ENCODE measurements around the gene CACNG7. TPM values are rescaled to one million over a fixed set of nuclear protein-coding genes. Genes with fewer than 3 reads are reported as not detected.

Gene CACNG7
- polyA plus RNA-seq, 4 donors = 0.66 to 1.4 (median 0.99) TPM

DNA sequence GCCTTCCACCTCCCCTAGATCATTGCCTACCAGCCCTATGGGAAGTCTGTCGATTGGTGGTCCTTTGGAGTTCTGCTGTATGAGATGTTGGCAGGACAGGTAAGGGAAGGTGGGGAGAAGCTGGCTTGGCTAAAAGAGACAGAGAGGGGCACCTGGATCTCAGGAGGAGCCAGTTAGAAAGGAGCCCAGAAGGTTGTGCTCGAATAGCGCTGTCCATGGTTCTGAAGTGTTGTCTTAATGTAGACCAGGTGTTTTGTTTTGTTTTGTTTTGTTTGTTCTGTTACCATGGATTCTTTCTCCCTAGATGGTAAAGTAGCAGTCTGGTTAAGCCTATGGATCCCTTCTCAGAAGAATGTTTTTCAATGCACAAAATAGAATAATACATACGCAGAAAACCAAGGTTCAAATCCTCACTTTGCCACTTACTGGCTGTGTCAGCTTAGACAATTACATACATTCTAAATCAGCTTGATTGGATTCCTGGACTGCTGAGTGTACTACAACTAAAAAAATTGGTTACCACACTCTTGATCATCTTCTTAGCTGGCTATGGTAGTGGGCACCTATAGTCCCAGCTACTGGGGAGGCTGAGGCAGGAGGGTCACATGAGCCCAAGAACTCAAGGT, 5.9 kb upstream of the CACNG7 start:
- DNase-seq (ENCODE audit: low read depth in 4 of 4, low spot score in 2 of 4) = peak in 2 of 4 donors; percentile 63 to 73

DNA sequence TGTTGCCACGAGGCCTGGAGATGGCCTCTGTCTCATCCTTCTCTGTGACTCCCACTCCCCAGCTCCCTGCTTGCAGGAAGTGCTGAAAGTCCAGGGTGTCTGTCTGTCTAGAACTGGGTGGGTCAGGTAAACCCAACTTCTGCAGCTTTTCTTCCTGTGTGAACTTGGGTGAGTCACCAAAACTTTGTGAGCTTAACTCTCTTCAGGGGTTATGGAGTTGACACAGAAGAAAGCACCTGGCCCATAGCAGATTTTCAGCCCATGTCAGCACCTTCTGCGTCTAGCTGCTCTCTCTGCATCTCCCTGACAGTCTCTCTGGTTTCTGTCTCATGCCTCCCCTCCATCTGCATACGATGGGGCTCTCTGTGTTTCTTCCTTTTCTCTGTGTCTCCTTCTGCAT, 4.2 kb upstream of the CACNG7 start:
- no peak for DNase-seq (ENCODE audit: low read depth in 4 of 4, low spot score in 2 of 4)

DNA sequence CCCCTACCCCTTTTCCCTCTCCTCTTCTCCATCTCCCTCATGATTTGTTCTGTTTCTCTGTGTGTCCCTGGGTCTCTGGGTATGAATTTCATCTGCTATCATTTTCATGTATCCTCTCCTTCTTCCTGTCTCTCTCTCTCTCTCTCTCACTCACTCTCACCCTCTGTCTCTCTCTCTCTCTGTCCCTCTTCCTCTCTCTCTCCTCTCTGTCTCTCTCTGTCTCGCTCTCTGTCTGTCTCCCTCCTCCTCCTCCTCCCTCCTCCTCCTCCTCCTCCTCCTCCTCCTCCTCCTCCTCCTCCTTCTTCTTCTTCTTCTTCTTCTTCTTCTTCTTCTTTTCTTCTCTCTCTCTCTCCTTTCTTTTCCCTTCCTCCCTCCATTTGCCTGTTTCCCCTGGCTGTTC, 3.3 kb upstream of the CACNG7 start:
- no peak for DNase-seq (ENCODE audit: low read depth in 4 of 4, low spot score in 2 of 4)

DNA sequence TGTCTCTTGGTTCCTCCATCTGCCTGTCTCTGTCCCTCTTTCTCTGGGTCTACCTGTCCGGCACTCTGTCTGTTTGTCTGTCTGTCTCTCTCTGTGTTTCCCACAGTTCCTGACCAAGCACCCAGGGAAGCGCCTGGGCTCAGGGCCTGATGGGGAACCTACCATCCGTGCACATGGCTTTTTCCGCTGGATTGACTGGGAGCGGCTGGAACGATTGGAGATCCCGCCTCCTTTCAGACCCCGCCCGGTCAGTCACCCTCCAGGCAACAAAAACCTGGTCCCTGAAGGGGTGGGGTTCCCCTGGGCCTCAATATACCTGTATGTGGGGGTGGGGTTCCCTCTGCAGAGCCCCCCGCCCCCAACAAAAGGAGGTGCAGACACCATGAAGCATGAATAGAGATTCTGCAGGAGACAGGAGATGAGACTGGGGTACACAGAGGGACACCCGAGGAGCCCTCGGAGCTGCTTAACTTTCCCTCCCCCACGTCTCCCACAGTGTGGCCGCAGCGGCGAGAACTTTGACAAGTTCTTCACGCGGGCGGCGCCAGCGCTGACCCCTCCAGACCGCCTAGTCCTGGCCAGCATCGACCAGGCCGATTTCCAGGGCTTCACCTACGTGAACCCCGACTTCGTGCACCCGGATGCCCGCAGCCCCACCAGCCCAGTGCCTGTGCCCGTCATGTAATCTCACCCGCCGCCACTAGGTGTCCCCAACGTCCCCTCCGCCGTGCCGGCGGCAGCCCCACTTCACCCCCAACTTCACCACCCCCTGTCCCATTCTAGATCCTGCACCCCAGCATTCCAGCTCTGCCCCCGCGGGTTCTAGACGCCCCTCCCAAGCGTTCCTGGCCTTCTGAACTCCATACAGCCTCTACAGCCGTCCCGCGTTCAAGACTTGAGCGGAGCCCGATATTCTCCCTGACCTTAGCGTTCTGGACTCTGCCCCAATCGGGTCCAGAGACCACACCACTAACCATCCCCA, 2.6 kb upstream of the CACNG7 start:
- no peak for DNase-seq (ENCODE audit: low read depth in 4 of 4, low spot score in 2 of 4)

DNA sequence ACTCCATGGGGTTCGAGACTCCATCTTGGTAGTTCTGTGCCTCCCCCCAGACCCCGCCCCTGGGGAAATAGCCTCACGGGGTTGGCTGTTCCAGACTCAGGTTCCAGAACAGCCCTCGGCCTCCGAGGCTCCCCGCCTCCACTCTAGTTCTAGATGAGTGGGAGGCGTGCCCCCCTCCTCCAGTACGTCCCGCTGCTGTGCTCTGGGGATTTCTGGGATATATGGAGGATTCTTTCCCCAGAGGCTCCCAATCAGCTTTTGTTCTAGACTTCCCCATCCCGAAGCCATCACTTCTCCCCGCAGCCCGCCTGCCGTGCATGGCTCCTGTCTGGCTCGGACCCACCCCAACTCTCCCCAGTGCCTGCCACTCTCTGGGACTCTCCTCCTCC, 1.9 kb upstream of the CACNG7 start:
- no peak for DNase-seq (ENCODE audit: low read depth in 4 of 4, low spot score in 2 of 4)

DNA sequence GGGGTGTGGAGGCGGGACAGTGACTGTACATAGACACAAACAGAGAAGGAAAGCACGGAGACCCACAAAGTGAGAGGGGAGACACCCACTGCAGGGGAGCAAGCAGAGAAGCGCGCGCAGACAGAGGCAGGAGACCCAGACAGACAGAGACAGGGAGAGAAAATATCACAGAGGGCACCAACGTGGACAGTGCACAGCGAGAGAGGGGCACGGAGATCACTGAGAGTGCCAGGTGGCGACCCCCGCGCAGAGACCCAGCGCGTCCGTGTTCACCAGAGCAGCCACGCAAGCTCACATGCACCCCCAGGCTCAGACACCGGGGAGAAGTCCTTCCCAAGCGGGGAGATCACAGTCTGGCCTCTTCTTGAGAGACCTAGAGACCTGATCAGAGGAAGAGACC, 1.4 kb upstream of the CACNG7 start:
- no peak for DNase-seq (ENCODE audit: low read depth in 4 of 4, low spot score in 2 of 4)

DNA sequence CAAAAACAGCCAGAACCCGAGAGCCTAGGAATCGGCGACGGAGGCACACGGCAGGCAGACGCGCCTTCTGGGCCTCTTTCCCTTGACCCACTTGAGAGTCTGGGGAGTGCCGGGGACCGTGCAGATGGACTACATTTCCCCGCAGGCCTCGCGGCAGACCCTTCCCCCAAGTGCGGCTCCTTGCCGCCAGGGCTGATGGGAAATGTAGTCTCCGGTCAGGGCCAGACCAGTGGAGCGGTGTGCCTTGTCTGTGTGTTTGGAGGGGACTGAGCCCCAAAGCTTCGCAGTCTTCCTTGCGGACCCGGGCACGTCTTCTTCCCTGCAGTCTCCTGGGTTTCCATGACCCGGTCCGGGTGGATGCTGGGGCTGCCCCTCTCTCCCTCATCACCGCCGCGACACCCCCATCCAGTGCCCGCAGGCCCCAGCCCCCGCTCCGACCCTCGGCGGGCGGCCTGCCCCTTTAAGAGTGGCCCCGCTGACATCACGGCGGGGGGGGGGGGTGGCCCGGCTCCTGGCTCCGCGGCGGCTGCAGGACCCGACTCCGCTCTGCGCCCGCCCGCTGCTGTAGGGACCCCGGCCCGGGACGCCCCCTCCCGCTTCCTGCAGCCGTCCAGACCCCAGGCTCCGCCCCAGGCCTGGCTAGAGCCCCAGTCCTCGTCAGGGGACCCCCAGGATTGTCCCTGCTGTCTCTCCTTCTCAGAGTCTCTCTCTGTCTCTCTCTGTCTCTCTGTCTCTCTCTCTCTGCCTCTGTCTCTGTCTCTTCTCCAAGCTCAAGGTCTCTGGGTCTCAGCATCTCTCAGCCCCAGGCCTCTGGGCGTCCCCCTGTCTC, 758 bp upstream of the CACNG7 start:
- DNase-seq (ENCODE audit: low read depth in 4 of 4, low spot score in 2 of 4) = peak in 1 of 4 donors; percentile 20

DNA sequence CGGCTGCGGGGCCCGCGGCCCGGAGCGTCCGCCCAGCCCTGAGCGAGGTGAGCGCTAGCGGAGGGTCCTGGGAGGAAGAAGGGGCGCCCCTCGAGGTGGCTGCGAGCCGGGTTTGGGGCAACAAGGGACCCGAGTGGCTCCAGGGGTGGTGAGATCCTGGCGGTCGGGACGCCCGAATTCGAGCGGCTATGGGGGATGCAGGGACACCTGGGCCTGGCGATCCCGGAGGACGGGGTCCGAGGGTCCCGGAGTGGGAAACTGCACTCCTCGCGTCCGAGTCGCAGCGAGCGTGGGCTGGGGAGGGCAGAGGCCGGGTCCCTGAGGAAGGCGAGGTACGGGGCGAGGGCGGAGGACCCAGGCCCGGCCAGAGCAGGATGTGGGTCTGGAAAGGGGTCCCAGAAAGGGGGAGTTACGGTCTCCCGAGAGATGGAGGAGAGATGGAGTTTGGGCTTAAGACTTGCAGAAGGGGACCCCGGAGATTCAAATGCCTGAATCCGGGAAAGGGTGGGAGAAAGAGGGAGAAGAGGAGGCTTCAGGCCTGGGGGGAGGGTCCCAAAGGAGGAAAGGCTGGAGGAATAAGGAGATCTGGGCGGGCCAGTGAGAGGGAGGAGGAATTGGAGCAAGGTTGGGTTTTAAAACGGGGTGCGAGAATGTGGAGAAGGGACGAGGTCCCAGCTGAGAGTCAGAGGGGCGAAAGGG, 542 bp downstream of the CACNG7 start:
- no peak for DNase-seq (ENCODE audit: low read depth in 4 of 4, low spot score in 2 of 4)

DNA sequence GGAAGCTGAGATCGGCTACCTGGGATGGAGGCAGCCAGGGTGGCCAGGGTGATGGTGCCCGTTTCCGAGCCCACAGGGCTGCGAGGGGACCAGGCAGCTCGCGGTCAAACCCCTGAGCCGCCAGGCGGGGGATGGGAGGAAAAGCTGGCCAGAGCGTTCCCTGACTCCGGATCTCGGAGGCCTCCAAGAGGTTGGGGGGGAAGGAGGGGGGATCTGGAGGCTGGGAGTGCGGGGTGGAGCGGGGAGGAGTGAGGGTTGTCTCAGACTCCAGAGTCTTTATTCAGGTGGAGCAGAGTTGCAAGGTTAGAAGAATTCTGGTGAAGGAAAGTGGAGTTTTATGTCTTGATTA, 1.1 kb downstream of the CACNG7 start:
- no peak for DNase-seq (ENCODE audit: low read depth in 4 of 4, low spot score in 2 of 4)

DNA sequence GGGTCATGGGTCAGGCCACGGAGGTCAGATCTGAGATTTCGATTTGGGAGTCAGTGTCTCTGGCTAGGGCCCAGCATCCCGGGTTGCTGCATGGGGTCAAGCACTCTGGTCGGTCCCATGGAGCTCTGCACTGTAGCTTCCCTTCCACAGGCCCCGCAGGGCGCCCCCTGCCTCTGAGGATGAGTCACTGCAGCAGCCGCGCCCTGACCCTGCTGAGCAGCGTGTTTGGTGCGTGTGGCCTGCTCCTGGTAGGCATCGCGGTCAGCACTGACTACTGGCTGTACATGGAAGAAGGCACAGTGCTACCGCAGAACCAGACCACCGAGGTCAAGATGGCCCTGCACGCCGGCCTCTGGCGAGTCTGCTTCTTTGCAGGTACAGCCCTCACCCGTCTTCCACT, 3.6 kb downstream of the CACNG7 start:
- DNase-seq (ENCODE audit: low read depth in 4 of 4, low spot score in 2 of 4) = no peak

DNA sequence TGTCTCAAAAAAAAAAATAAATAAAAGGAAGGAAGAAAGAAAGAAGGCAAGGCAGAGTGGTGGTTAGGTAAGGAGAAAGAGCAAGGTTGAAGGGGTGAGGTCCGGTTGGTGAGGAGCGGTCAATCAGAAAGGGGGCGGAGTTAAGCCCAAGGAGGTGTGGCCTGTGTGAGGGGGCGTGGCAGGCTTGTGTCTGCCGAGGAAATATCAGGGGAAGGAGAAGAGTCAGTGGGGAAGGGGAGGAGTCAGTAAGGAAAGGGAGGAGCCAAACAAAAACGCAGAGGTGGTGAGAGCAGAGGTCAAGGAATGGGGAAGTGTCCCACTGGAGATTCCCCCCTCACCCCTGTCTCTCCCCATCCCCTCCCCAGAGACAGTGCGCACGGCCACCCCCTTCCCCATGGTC, 5.9 kb downstream of the CACNG7 start:
- DNase-seq (ENCODE audit: low read depth in 4 of 4, low spot score in 2 of 4) = no peak

DNA sequence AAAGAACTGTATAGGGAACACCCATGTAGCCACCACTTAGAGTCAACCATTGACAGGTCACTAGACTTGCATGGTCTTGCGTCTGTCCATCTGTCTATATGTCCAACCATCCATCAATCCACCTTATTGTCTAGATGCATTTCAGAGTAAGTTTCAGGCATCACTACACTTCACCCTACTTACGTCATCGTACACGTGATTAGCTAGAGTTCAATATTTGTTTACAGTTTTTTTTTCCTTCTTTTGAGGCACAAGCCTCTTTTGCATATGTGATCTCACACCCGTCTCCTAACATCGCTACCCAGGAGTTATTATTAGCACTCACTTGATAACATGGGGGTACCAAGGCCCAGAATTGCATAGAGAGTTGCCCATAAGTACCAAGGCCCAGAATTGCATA, 6.9 kb downstream of the CACNG7 start:
- no peak for DNase-seq (ENCODE audit: low read depth in 4 of 4, low spot score in 2 of 4)

DNA sequence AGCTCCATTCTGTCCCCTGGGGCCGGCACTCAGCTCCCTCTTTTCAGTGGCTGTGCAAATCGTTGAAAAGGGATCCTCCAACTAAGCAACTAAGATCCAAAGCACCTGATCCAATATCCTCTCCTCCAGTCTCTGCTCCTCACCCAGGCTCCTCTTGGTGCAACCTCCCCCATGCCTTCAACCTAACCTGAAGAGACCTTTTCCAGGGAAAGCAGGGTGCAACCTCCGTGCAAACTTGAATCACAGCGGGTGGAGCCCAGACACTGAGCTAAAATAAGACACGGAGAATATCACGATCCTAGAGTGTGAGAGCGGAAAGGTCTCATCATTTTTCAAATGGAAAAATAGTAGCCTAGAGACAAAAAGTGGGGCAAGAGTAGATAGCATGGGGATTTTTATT, 8.3 kb downstream of the CACNG7 start:
- DNase-seq (ENCODE audit: low read depth in 4 of 4, low spot score in 2 of 4) = no peak

DNA sequence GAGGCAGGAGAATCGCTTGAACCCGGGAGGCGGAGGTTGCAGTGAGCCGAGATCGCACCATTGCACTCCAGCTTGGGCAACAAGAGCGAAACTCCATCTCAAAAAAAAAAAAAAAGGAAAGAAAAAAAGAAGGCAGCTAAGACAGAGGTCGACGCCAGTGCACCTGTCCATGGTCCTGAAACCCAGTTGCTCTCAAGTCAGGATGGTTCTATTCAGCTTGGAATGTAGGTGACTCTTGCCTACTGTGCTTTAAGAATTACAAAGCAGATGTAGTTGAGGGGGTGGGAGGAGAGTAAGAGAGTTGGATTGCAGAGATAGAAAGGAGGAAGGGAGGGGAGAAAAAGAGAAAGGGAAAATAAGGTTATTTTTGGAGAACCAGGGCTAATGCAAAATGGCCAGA, 18.7 kb downstream of the CACNG7 start:
- peak in 1 of 4 donors; percentile 73 for DNase-seq (ENCODE audit: low read depth in 4 of 4, low spot score in 2 of 4)

DNA sequence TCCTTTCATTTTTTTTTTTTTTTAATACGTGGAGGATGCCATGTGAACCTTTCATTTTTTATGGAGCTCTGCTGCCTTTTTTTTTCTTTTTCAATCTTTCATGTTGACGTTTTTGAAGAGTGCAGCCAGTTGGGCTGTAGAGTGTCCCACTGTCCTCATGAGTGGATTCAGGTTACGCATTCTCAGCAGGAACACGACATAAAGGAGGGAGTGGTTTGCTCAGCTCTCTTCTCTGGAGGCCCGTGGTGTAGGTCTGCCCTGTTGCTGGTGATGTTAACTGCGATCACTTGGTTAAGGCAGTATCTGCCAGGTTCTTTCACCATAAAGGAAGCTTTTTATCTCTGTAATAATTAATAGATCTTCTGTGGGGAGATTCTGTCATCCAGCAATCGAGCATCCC, 27.0 kb downstream of the CACNG7 start:
- DNase-seq (ENCODE audit: low read depth in 4 of 4, low spot score in 2 of 4) = no peak

DNA sequence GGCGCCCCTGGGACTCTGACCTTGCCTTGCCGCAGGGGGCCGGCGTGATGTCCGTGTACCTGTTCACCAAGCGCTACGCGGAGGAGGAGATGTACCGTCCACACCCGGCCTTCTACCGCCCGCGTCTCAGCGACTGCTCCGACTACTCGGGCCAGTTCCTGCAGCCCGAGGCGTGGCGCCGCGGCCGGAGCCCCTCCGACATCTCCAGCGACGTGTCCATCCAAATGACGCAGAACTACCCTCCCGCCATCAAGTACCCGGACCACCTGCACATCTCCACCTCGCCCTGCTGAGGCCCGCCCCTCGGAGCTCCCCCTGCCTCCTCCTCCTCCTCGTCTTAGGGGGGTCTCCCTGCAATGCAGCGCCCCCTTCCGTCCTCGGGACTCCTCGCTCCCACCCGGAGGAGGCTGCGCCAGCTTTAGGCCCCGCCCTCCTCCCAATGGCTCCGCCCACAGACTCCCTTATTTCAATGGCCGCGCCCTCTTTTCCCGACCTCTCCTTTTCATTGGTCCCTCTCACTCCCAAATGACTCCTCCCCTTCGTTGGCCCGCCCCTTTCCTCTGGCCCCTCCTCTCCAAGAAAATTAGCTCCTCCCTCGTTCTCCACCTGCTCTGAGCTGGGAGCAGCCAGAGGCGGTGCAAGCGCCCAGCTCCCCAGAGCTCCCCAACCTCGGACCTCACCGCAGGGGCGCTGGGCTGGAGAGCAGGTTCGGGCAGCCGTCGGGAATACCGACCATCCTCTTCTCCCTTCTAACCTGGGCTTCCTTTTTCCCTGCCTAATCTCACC, 33.1 kb downstream of the CACNG7 start:
- DNase-seq (ENCODE audit: low read depth in 4 of 4, low spot score in 2 of 4) = no peak

DNA sequence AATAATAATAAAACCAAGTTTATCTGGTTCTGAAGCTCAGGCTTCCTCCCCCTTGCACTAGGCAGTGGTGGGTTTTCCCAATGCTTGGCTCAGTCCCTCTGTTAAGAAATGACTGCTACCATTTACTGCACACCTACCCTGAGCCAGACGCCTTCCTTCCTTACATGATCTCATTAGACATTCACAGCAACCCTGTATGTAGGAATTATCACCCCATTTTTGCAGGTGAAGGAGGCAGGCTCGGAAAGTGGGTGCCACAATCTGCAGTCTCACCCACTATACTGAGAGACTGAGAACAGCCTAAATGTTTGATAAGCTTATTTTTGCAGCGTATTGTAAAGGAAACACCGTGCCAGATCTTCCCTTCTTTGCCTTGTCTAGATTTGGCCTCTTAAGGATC, 35.3 kb downstream of the CACNG7 start:
- DNase-seq (ENCODE audit: low read depth in 4 of 4, low spot score in 2 of 4) = no peak

DNA sequence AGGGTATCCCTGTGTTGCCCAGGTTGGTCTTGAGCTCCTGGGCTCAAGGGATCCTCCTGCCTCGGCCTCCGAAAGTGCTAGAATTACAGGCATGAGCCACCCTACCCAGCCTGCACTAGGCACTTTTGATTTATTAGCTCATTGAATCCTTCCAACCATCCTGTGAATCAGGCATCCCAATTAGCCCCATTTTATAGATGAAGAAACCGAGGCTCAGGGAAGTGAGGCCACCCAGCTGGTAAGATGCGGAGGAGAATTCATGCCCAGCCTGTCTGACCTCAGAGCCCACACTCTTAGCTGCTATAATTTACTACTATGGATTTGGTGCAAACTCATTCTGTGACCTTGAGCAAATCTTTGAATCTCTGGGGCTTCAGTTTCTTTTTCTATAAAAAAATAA, 35.9 kb downstream of the CACNG7 start:
- no peak for DNase-seq (ENCODE audit: low read depth in 4 of 4, low spot score in 2 of 4)

DNA sequence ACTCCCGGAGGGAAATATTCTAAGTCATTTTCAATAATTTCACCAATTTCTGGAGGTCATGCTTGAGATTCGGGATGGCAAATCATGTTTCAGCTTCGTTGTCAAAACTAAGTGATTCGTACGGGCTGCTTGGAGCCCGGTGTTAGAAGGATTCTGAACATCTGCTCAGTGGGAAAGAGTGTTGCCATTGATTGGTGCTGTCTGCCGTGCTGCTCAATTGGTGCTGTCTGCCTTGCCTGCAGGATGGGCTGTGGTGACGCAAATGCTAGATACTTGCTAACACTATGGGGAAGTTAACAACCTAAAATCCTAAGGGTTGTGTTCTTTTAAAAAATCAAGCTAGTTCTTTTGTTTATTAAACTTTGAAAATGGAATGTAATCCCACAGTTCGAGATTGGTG, 36.4 kb downstream of the CACNG7 start:
- DNase-seq (ENCODE audit: low read depth in 4 of 4, low spot score in 2 of 4) = no peak

DNA sequence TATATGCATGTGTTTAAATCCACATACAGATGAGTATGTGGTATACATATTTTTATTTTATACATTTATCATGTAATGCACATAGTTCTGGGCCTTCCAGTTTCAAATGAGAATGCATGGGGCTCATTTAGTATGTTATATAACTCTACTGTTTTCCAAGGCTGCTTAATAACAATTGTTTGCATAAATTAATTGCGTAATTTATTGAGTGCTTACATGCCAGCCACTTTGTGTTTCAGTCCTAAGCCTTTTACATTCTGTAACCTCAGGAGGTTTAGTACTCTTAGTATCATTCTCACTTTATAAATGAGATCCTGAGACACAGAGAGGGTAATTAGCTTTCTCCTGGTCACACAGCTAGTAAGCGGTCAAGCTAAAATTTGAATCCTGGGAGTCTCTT, 36.9 kb downstream of the CACNG7 start:
- DNase-seq (ENCODE audit: low read depth in 4 of 4, low spot score in 2 of 4) = no peak

All from left renal cortex interstitium (tissue), 4 donors.